HEK293 (cell line): ENCODE measurements around the gene CHN2.

Experiments
- CTCF ChIA-PET: fragments of 350-600 bp; formaldehyde crosslinking; extraction: SDS; loops from one replicate; lab custom pipeline; 2021; ENCODE audit warnings: antibody characterized with exemption; lab: Yijun Ruan, JAX
- POLR2A ChIA-PET: fragments of 300-600 bp; formaldehyde crosslinking; extraction: SDS; loops from one replicate; lab custom pipeline; 2020; ENCODE audit warnings: antibody characterized with exemption, inconsistent platforms; lab: Yijun Ruan, JAX
- H3K27ac ChIP-seq: fragments of 200-500 bp; sonication (Bioruptor generic); 2 replicates; pipeline ENCODE4 v1.5.1; 2014; ENCODE audit warnings: low read depth, low read length, control low read depth, inconsistent platforms; ENCODE audit errors: extremely low read depth
- H3K36me3 ChIP-seq, 2 experiments: fragments of 200-500 bp in 1 of 2; sonication (Bioruptor generic) in 1 of 2; 1 replicate in 1 of 2; 2 replicates in 1 of 2; pipeline ENCODE4 v1.5.1; 2014 to 2017; ENCODE audit warnings: inconsistent platforms in 2 of 2, low read length in 2 of 2; ENCODE audit not compliant: control insufficient read depth in 2 of 2, insufficient read depth in 1 of 2
- H3K4me1 ChIP-seq: fragments of 200-500 bp; sonication (Bioruptor generic); 2 replicates; pipeline ENCODE4 v1.5.1; 2014; ENCODE audit warnings: mild to moderate bottlenecking, low read length, inconsistent platforms; ENCODE audit not compliant: control insufficient read depth, insufficient read depth
- H3K4me3 ChIP-seq: 2 replicates; pipeline ENCODE4 v1.5.1; 2011; ENCODE audit warnings: low read depth, mild to moderate bottlenecking, control low read depth, low read length, moderate library complexity
- H3K9me3 ChIP-seq: fragments of 200-500 bp; sonication (Bioruptor generic); 2 replicates; pipeline ENCODE4 v1.5.1; 2014; ENCODE audit warnings: low read depth, low read length, inconsistent platforms; ENCODE audit not compliant: control insufficient read depth, insufficient read depth
- CTCF ChIP-seq: fragments of 450-650 bp; formaldehyde crosslinking; IDR thresholded peaks from 2 replicates; pipeline ENCODE4 v1.5.1; 2016; ENCODE audit warnings: missing biosample characterization, missing genetic modification characterization
- HOXC10 ChIP-seq: sonication (generic); formaldehyde crosslinking; IDR thresholded peaks from 2 replicates; pipeline ENCODE4 v1.8.1; 2023; ENCODE audit warnings: mild to moderate bottlenecking, missing genetic modification reagents
- IKZF3 ChIP-seq: fragments of 450-650 bp; IDR thresholded peaks from 2 replicates; pipeline ENCODE4 v1.5.0; 2018; ENCODE audit warnings: missing biosample characterization, mild to moderate bottlenecking, missing genetic modification characterization, moderate library complexity
- OSR2 ChIP-seq: fragments of 450-650 bp; formaldehyde crosslinking; IDR thresholded peaks from 2 replicates; pipeline ENCODE4 v1.5.1; 2016; ENCODE audit warnings: missing biosample characterization, missing genetic modification characterization
- PRDM4 ChIP-seq: fragments of 450-650 bp; formaldehyde crosslinking; IDR thresholded peaks from 2 replicates; pipeline ENCODE4 v1.5.1; 2017; ENCODE audit warnings: missing biosample characterization, missing genetic modification characterization
- RBAK ChIP-seq: fragments of 450-650 bp; formaldehyde crosslinking; IDR thresholded peaks from 2 replicates; pipeline ENCODE4 v1.5.1; 2016; ENCODE audit warnings: missing biosample characterization, missing genetic modification characterization
- REPIN1 ChIP-seq: fragments of 450-650 bp; formaldehyde crosslinking; IDR thresholded peaks from 2 replicates; pipeline ENCODE4 v1.5.1; 2017; ENCODE audit warnings: missing biosample characterization, missing genetic modification characterization, low read depth
- SCRT1 ChIP-seq: fragments of 450-650 bp; formaldehyde crosslinking; IDR thresholded peaks from 2 replicates; pipeline ENCODE4 v1.5.1; 2016; ENCODE audit warnings: missing biosample characterization, missing genetic modification characterization, borderline replicate concordance
- WT1 ChIP-seq: fragments of 450-650 bp; formaldehyde crosslinking; IDR thresholded peaks from 2 replicates; pipeline ENCODE4 v1.5.1; 2016; ENCODE audit warnings: missing biosample characterization, missing genetic modification characterization
- ZBTB48 ChIP-seq: fragments of 450-650 bp; formaldehyde crosslinking; IDR thresholded peaks from 2 replicates; pipeline ENCODE4 v1.5.1; 2016; ENCODE audit warnings: missing biosample characterization, missing genetic modification characterization
- ZFP37 ChIP-seq: fragments of 450-650 bp; formaldehyde crosslinking; IDR thresholded peaks from 2 replicates; pipeline ENCODE4 v1.5.1; 2016; ENCODE audit warnings: missing biosample characterization, missing genetic modification characterization
- ZNF146 ChIP-seq: fragments of 450-650 bp; formaldehyde crosslinking; IDR thresholded peaks from 2 replicates; pipeline ENCODE4 v1.5.1; 2016; ENCODE audit warnings: missing biosample characterization, missing genetic modification characterization
- ZNF169 ChIP-seq: fragments of 450-650 bp; formaldehyde crosslinking; IDR thresholded peaks from 2 replicates; pipeline ENCODE4 v1.5.1; 2016; ENCODE audit warnings: missing biosample characterization, missing genetic modification characterization
- ZNF2 ChIP-seq: fragments of 450-650 bp; formaldehyde crosslinking; IDR thresholded peaks from 2 replicates; pipeline ENCODE4 v1.5.1; 2016; ENCODE audit warnings: missing biosample characterization, missing genetic modification characterization
- ZNF211 ChIP-seq: fragments of 450-650 bp; formaldehyde crosslinking; IDR thresholded peaks from 2 replicates; pipeline ENCODE4 v1.5.1; 2016; ENCODE audit warnings: low read depth, missing biosample characterization, missing genetic modification characterization
- ZNF214 ChIP-seq: fragments of 450-650 bp; formaldehyde crosslinking; IDR thresholded peaks from 2 replicates; pipeline ENCODE4 v1.5.1; 2017; ENCODE audit warnings: missing biosample characterization, mild to moderate bottlenecking, missing genetic modification characterization, borderline replicate concordance
- ZNF23 ChIP-seq: fragments of 450-650 bp; formaldehyde crosslinking; IDR thresholded peaks from 2 replicates; pipeline ENCODE4 v1.5.1; 2016; ENCODE audit warnings: missing biosample characterization, missing genetic modification characterization, borderline replicate concordance
- ZNF362 ChIP-seq: fragments of 450-650 bp; formaldehyde crosslinking; IDR thresholded peaks from 2 replicates; pipeline ENCODE4 v1.5.1; 2016; ENCODE audit warnings: missing biosample characterization, missing genetic modification characterization
- ZNF394 ChIP-seq: fragments of 450-650 bp; formaldehyde crosslinking; IDR thresholded peaks from 2 replicates; pipeline ENCODE4 v1.5.1; 2016; ENCODE audit warnings: missing biosample characterization, missing genetic modification characterization, mild to moderate bottlenecking, moderate library complexity, borderline replicate concordance
- ZNF449 ChIP-seq: fragments of 450-650 bp; formaldehyde crosslinking; IDR thresholded peaks from 2 replicates; pipeline ENCODE4 v1.5.1; 2017; ENCODE audit warnings: missing biosample characterization, mild to moderate bottlenecking, missing genetic modification characterization, moderate library complexity
- ZNF530 ChIP-seq: fragments of 450-650 bp; formaldehyde crosslinking; IDR thresholded peaks from 2 replicates; pipeline ENCODE4 v1.5.1; 2016; ENCODE audit warnings: low read depth, missing biosample characterization, missing genetic modification characterization
- ZNF658 ChIP-seq: fragments of 450-650 bp; formaldehyde crosslinking; IDR thresholded peaks from 2 replicates; pipeline ENCODE4; 2016; ENCODE audit warnings: missing biosample characterization, missing genetic modification characterization
- ZNF660 ChIP-seq: fragments of 450-650 bp; IDR thresholded peaks from 2 replicates; pipeline ENCODE4 v1.5.1; 2018; ENCODE audit warnings: missing biosample characterization, mild to moderate bottlenecking, missing genetic modification characterization
- ZNF670 ChIP-seq: fragments of 450-650 bp; formaldehyde crosslinking; IDR thresholded peaks from 2 replicates; pipeline ENCODE4 v1.5.1; 2016; ENCODE audit warnings: missing biosample characterization, missing genetic modification characterization, low read depth
- ZNF792 ChIP-seq: fragments of 450-650 bp; formaldehyde crosslinking; IDR thresholded peaks from 2 replicates; pipeline ENCODE4 v1.5.1; 2016; ENCODE audit warnings: missing biosample characterization, missing genetic modification characterization
- ZNF843 ChIP-seq: fragments of 450-650 bp; formaldehyde crosslinking; IDR thresholded peaks from 2 replicates; pipeline ENCODE4 v1.5.1; 2016; ENCODE audit warnings: missing biosample characterization, missing genetic modification characterization
- ZSCAN23 ChIP-seq: fragments of 450-650 bp; formaldehyde crosslinking; IDR thresholded peaks from 2 replicates; pipeline ENCODE4 v1.5.1; 2016; ENCODE audit warnings: missing biosample characterization, missing genetic modification characterization
- TF ChIP-seq, protein P1 (sequence below): fragments of 450-650 bp; formaldehyde crosslinking; optimal IDR thresholded peaks from 2 replicates; pipeline ENCODE3; 2016; ENCODE audit warnings: missing biosample characterization, mild to moderate bottlenecking, missing genetic modification characterization
- TF ChIP-seq, protein P2 (sequence below): fragments of 450-650 bp; formaldehyde crosslinking; IDR thresholded peaks from 2 replicates; pipeline ENCODE4; 2016; ENCODE audit warnings: missing biosample characterization, missing genetic modification characterization

Gene CHN2

GRCh38 chr7:29370531-29371314, 176.1 kb downstream of the CHN2 start (continued):
- peak; percentile 53; the same call in 1 of the 2 replicates for TF ChIP-seq ZNF2
- TF ChIP-seq WT1 (tag by site-specific recombination): 0 out of 2 replicates have a peak, but pooled peaks have one; percentile 26
- TF ChIP-seq, protein P1, sequence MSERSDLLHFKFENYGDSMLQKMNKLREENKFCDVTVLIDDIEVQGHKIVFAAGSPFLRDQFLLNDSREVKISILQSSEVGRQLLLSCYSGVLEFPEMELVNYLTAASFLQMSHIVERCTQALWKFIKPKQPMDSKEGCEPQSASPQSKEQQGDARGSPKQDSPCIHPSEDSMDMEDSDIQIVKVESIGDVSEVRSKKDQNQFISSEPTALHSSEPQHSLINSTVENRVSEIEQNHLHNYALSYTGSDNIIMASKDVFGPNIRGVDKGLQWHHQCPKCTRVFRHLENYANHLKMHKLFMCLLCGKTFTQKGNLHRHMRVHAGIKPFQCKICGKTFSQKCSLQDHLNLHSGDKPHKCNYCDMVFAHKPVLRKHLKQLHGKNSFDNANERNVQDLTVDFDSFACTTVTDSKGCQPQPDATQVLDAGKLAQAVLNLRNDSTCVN (tag by site-specific recombination): no peak
- no peak for TF ChIP-seq ZNF211 (tag by site-specific recombination)
- TF ChIP-seq ZNF449: no peak
- TF ChIP-seq ZNF658: no peak
- no peak for TF ChIP-seq ZNF23 (tag by site-specific recombination)
- TF ChIP-seq ZNF843: no peak
- TF ChIP-seq ZNF146 (tag by site-specific recombination): no peak
- no peak for TF ChIP-seq ZSCAN23 (tag by site-specific recombination)
- TF ChIP-seq SCRT1 (tag by site-specific recombination): no peak
- TF ChIP-seq RBAK (tag by site-specific recombination): no peak
- TF ChIP-seq, protein P2, sequence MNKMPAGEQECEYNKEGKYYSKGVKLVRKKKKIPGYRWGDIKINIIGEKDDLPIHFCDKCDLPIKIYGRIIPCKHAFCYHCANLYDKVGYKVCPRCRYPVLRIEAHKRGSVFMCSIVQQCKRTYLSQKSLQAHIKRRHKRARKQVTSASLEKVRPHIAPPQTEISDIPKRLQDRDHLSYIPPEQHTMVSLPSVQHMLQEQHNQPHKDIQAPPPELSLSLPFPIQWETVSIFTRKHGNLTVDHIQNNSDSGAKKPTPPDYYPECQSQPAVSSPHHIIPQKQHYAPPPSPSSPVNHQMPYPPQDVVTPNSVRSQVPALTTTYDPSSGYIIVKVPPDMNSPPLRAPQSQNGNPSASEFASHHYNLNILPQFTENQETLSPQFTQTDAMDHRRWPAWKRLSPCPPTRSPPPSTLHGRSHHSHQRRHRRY (tag by site-specific recombination): no peak
- no peak for TF ChIP-seq ZFP37 (tag by site-specific recombination)
- no peak for TF ChIP-seq ZNF214 (tag by site-specific recombination)
- TF ChIP-seq ZNF670 (tag by site-specific recombination): no peak
- TF ChIP-seq ZNF169 (tag by site-specific recombination): no peak
- TF ChIP-seq ZNF792 (tag by site-specific recombination): no peak
- peak; percentile 96 for TF ChIP-seq ZNF394 (tag by site-specific recombination)
- peak; percentile 37; the same call in 1 of the 2 replicates for TF ChIP-seq OSR2 (tag by site-specific recombination)
- TF ChIP-seq HOXC10 (CRISPR knock-in tag): no peak
- no peak for TF ChIP-seq REPIN1 (tag by site-specific recombination)
- 0 out of 2 replicates have a peak, but pooled peaks have one; percentile 66 for TF ChIP-seq ZBTB48 (tag by site-specific recombination)

- no peaks in the 10 kb centered on the region for H3K36me3 ChIP-seq
- H3K4me1 ChIP-seq: peaks cover 7% of the 10 kb centered on the region
- CTCF ChIA-PET: interaction anchor here (0.7 to 0.9 kb wide), 2 partner anchors 45 to 248 kb away, joined by 3 read pairs; no protein-coding TSS in a partner anchor
- H3K9me3 ChIP-seq: no peaks in the 10 kb centered on the region
- POLR2A ChIA-PET: no interaction called here
- no peak overlapping the region for H3K4me3 ChIP-seq
- H3K27ac ChIP-seq: no peak overlapping the region
- TF ChIP-seq SCRT1 (tag by site-specific recombination) (no peak), PRDM4 (tag by site-specific recombination) (no peak), ZNF530 (tag by site-specific recombination) (no peak), CTCF (tag by site-specific recombination) (no peak), ZNF362 (no peak), OSR2 (tag by site-specific recombination) (no peak), ZNF660 (no peak), IKZF3 (no peak)
Observed at GRCh38 chr7:29371472-29371871, 176.9 kb downstream of the CHN2 start.
